NB4 (cell line): Measurements from ENCODE around the gene ERBB4.

Experiments used
- CTCF ChIP-seq: IDR thresholded peaks from one replicate; pipeline ENCODE4 v1.5.1; 2012; ENCODE audit warnings: low read depth, low read length
- POLR2A ChIP-seq: IDR thresholded peaks from 2 replicates; pipeline ENCODE4 v1.6.1; 2011; ENCODE audit warnings: mild to moderate bottlenecking; ENCODE audit not compliant: insufficient read length; ENCODE audit errors: extremely low read depth

DNA sequence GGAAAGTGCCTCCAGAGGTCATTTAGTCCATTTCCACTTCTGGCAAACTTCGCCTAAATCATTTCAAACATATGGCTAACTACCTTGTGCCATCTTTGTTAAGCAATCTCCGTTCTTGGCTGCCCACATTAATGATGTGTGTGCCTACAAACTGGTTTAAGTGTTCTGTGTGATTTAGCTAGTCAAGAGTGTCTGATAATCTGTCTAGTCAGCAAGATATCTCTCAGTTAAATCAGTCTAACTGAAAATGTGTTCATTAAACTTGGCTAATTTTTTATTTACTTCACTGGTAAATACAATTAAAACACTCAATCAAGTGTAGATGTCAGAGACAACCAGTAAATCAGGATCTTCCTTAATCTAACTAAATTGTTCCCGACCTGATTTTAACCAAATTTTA is 352.4 kb downstream of the ERBB4 start:
- no peak for TF ChIP-seq POLR2A
- TF ChIP-seq CTCF, result no peak
